Muscle layer of duodenum (tissue), 2 donors: ENCODE data around the gene TOP2A.
A peak's percentile ranks its signal among the peaks of the same experiment; 100 is the strongest.
"Not testable (repeated sequence)": the region's sequence is repeated elsewhere in the genome, so short reads cannot be mapped to it uniquely, and the experiment has no call there.

ENCODE experiments used
- H3K27ac ChIP-seq: one replicate; pipeline ENCODE4 v1.7.0; 2013; ENCODE audit warnings: mild to moderate bottlenecking, low read length
- H3K27me3 ChIP-seq: one replicate; pipeline ENCODE4 v1.7.0; 2013; ENCODE audit warnings: low read depth, mild to moderate bottlenecking, control low read depth, low read length
- H3K36me3 ChIP-seq, 2 donors: one replicate each; pipeline ENCODE4 v1.7.0; 2013; ENCODE audit warnings: low read length in 2 of 2, control low read depth in 1 of 2, mild to moderate bottlenecking in 1 of 2; ENCODE audit not compliant: insufficient read depth in 2 of 2, control insufficient read depth in 1 of 2
- H3K4me1 ChIP-seq, 2 donors: one replicate each; pipeline ENCODE4 v1.7.0; 2013; ENCODE audit warnings: low read length in 2 of 2, mild to moderate bottlenecking in 2 of 2, control low read depth in 1 of 2, moderate library complexity in 1 of 2; ENCODE audit not compliant: insufficient read depth in 2 of 2, control insufficient read depth in 1 of 2
- H3K4me3 ChIP-seq, 2 donors: one replicate each; pipeline ENCODE4 v1.7.0; 2013; ENCODE audit warnings: low read length in 2 of 2, low read depth in 1 of 2, mild to moderate bottlenecking in 1 of 2
- H3K9me3 ChIP-seq, 2 donors: one replicate each; pipeline ENCODE4 v1.7.0; 2013; ENCODE audit warnings: low read length in 2 of 2, control low read depth in 1 of 2, mild to moderate bottlenecking in 1 of 2; ENCODE audit not compliant: control insufficient read depth in 1 of 2
- donor health status: healthy.

The TOP2A gene

GRCh38 chr17:40372644-40373043 is 45.1 kb downstream of the TOP2A start:
- H3K27ac ChIP-seq, H3K4me1 ChIP-seq, H3K36me3 ChIP-seq, H3K4me3 ChIP-seq, H3K9me3 ChIP-seq, H3K27me3 ChIP-seq: not testable (repeated sequence)

GRCh38 chr17:40372031-40372430 is 45.7 kb downstream of the TOP2A start:
- no peaks in the 10 kb centered on the region for H3K4me1 ChIP-seq
- no peaks in the 10 kb centered on the region for H3K27me3 ChIP-seq
- H3K9me3 ChIP-seq, result no peaks in the 10 kb centered on the region
- no peak overlapping the region for H3K27ac ChIP-seq
- H3K36me3 ChIP-seq, result no peaks in the 10 kb centered on the region
- H3K4me3 ChIP-seq, result no peak overlapping the region

- no peaks in the 10 kb centered on the region for H3K4me1 ChIP-seq
- no peak overlapping the region for H3K27ac ChIP-seq
- H3K27me3 ChIP-seq, result no peaks in the 10 kb centered on the region
- no peaks in the 10 kb centered on the region for H3K36me3 ChIP-seq
- no peak overlapping the region for H3K4me3 ChIP-seq
- no peaks in the 10 kb centered on the region for H3K9me3 ChIP-seq
Observed at GRCh38 chr17:40371261-40371929, 46.3 kb downstream of the TOP2A start.

GRCh38 chr17:40369923-40370322 is 47.8 kb downstream of the TOP2A start:
- Histone ChIP-seq H3K27me3 (no peaks in the 10 kb centered on the region), H3K4me3 (no peak overlapping the region), H3K9me3 (no peaks in the 10 kb centered on the region), H3K36me3 (no peaks in the 10 kb centered on the region), H3K4me1 (no peaks in the 10 kb centered on the region), H3K27ac (no peak overlapping the region)

GRCh38 chr17:40367728-40368127 is 50.0 kb downstream of the TOP2A start:
- H3K27ac ChIP-seq, H3K9me3 ChIP-seq, H3K4me3 ChIP-seq, H3K36me3 ChIP-seq, H3K4me1 ChIP-seq, H3K27me3 ChIP-seq: not testable (repeated sequence)

- Histone ChIP-seq H3K36me3 (no peaks in the 10 kb centered on the region), H3K27me3 (no peaks in the 10 kb centered on the region), H3K4me1 (peaks cover 0 to 13% of the 10 kb centered on the region in 2 donors), H3K9me3 (no peaks in the 10 kb centered on the region), H3K27ac (no peak overlapping the region), H3K4me3 (no peak overlapping the region)
Observed at GRCh38 chr17:40366861-40367518, 50.7 kb downstream of the TOP2A start.

- peaks cover 0 to 13% of the 10 kb centered on the region in 2 donors for H3K4me1 ChIP-seq
- no peaks in the 10 kb centered on the region for H3K36me3 ChIP-seq
- no peaks in the 10 kb centered on the region for H3K9me3 ChIP-seq
- no peaks in the 10 kb centered on the region for H3K27me3 ChIP-seq
- no peak overlapping the region for H3K4me3 ChIP-seq
- H3K27ac ChIP-seq, result no peak overlapping the region
Observed at GRCh38 chr17:40366076-40366860, 51.4 kb downstream of the TOP2A start.

- Histone ChIP-seq H3K27ac (no peak overlapping the region), H3K4me3 (no peak overlapping the region), H3K4me1 (peaks cover 0 to 13% of the 10 kb centered on the region in 2 donors), H3K36me3 (no peaks in the 10 kb centered on the region), H3K27me3 (no peaks in the 10 kb centered on the region), H3K9me3 (no peaks in the 10 kb centered on the region)
Observed at GRCh38 chr17:40364906-40365305, 52.8 kb downstream of the TOP2A start.

GRCh38 chr17:40364121-40364861 is 53.4 kb downstream of the TOP2A start, which contains the start of gene GJD3:
Gene GJD3, minus strand, starts transcription at chr17:40364737. Its CDS starts 922 bp downstream, at chr17:40363815.
- Histone ChIP-seq H3K27ac (no peak within 1 kb of the TSS), H3K9me3 (no peaks in the 10 kb centered on the region)

GRCh38 chr17:40363111-40363827 is 54.4 kb downstream of the TOP2A start:
- H3K4me3 ChIP-seq, result peak overlapping the region; percentile 55 to 71

More at GRCh38 chr17:40364121-40364861, 53.4 kb downstream of the TOP2A start, which contains the start of gene GJD3:
- Histone ChIP-seq H3K4me3 (peak within 1 kb of the TSS; percentile 55 to 71), H3K27me3 (no peaks in the 10 kb centered on the region), H3K36me3 (no peaks in the 10 kb centered on the region), H3K4me1 (peaks cover 0 to 13% of the 10 kb centered on the region in 2 donors)

More at GRCh38 chr17:40363111-40363827, 54.4 kb downstream of the TOP2A start:
- no peak overlapping the region for H3K27ac ChIP-seq
- H3K9me3 ChIP-seq, result no peaks in the 10 kb centered on the region
- no peaks in the 10 kb centered on the region for H3K36me3 ChIP-seq
- H3K27me3 ChIP-seq, result no peaks in the 10 kb centered on the region
- H3K4me1 ChIP-seq, result peaks cover 0 to 13% of the 10 kb centered on the region in 2 donors
